Measurements from ENCODE around the gene CUEDC2.

GRCh38 chr10:102392306-102392705 lies 40.1 kb downstream of the CUEDC2 start:
- TF ChIP-seq POLR2AphosphoS5 (IDR thresholded peaks at IDR 0.05) (no peak), POLR2A (IDR thresholded peaks at IDR 0.05) (no peak)

All from prostate gland (tissue), 1 donor.